Heart left ventricle (tissue), 16 donors: ENCODE data around the gene NRBF2. TPM values are rescaled to one million over a fixed set of nuclear protein-coding genes. Genes with fewer than 3 reads are reported as not detected.

Source experiments
- ATAC-seq, 4 donors: fragments of 200-7000 bp; cut with Tn5 transposase; one replicate each; pipeline ENCODE4 v1.9.1; 2020 to 2022; ENCODE audit warnings: moderate library complexity in 4 of 4, mild to moderate bottlenecking in 3 of 4, moderate number of reproducible peaks in 1 of 4
- DNase-seq, 5 donors: peaks; one replicate each; pipeline ENCODE4 v3.0.0-alpha.2; 2020
- H3K27ac ChIP-seq, 12 donors: fragments of 200-600 bp; sonication (generic) in 4 of 12; one replicate each; pipeline versions ENCODE4 v1.5.0 to v1.8.0; 2016 to 2022; ENCODE audit warnings: mild to moderate bottlenecking in 2 of 12
- H3K27me3 ChIP-seq, 9 donors: fragments of 200-600 bp; sonication (generic) in 2 of 9; one replicate each; pipeline versions ENCODE4 v1.5.1 to v1.8.0; 2016 to 2022; ENCODE audit warnings: mild to moderate bottlenecking in 3 of 9
- H3K36me3 ChIP-seq, 9 donors: fragments of 200-600 bp; sonication (generic) in 2 of 9; one replicate each; pipeline versions ENCODE4 v1.5.0 to v1.8.0; 2018 to 2022; ENCODE audit warnings: mild to moderate bottlenecking in 2 of 9
- H3K4me1 ChIP-seq, 12 donors: fragments of 200-600 bp; sonication (generic) in 4 of 12; one replicate each; pipeline versions ENCODE4 v1.5.0 to v1.8.0; 2016 to 2022; ENCODE audit warnings: mild to moderate bottlenecking in 3 of 12
- H3K4me3 ChIP-seq, 12 donors: fragments of 200-600 bp; sonication (generic) in 4 of 12; one replicate each; pipeline versions ENCODE4 v1.5.0 to v1.8.0; 2017 to 2022; ENCODE audit warnings: mild to moderate bottlenecking in 9 of 12, moderate library complexity in 4 of 12
- H3K9me3 ChIP-seq, 12 donors: fragments of 200-600 bp; sonication (generic) in 4 of 12; one replicate each; pipeline versions ENCODE4 v1.5.0 to v1.8.0; 2016 to 2022; ENCODE audit warnings: mild to moderate bottlenecking in 1 of 12
- POLR2A ChIP-seq, 2 donors: fragments of 450-650 bp; IDR thresholded peaks; one replicate each; pipeline ENCODE4 v1.6.1; 2017; ENCODE audit warnings: antibody characterized with exemption in 2 of 2, mild to moderate bottlenecking in 2 of 2, moderate library complexity in 2 of 2
- whole genome bisulfite sequencing, 4 donors: extraction: QIAGEN DNeasy Blood & Tissue Kit in 2 of 4; methylation state at CpG; one replicate each; pipeline versions ENCODE4 v1.1.5 to v1.1.7; 2013 to 2018; 5-methylcytosine and 5-hydroxymethylcytosine counted together
- intact Hi-C, 10 donors: fragments of 100-400 bp; cut with DNase I; formaldehyde crosslinking; loops; one replicate each; pipeline versions ENCODE4 v1.11.1 to v1.14.2; 2022
- polyA plus RNA-seq, 2 donors: library from polyadenylated mRNA; stranded (reverse); fragments of 200-250 nt; gene quantifications; one replicate each; pipeline ENCODE4 v1.2.3, GENCODE V29; 2013
- total RNA-seq, 9 donors: library from RNA; depleted of rRNA in 2 of 9; stranded (reverse); fragments of >200 nt in 2 of 9; fragmentation: NEBNext Ultra II Directional in 3 of 9; extraction: Animal tissue kit (Norgen Biotek cat#: 25700) in 3 of 9; gene quantifications; one replicate each; pipeline versions ENCODE4 v1.1.0 to v1.2.4, GENCODE V29; 2016 to 2023
- TF ChIP-seq, protein P1 (sequence below), 12 donors: fragments of 200-600 bp; sonication (generic) in 4 of 12; IDR thresholded peaks; one replicate each; pipeline versions ENCODE4 v1.5.0 to v1.8.0; 2018 to 2022; ENCODE audit warnings: antibody characterized with exemption in 12 of 12, mild to moderate bottlenecking in 5 of 12
- donor health status: ischemic (EF 13 %, LVEDD 7.1; RV severe dilation, severe dysfunction).
- donor health status: healthy with polysubstance abuse.
- donor health status: DM: no; HTN: yes; CAD: no.
- donor health status: DM: no; HTN: no; CAD: no.
- donor health status: ischemic (EF 25% LVEDD 6.9; RV normal size, moderate dysfunction).
- donor health status: ischemic (EF 25% LVEDD 5.7; RV mildly dilated, moderate dysfunction).
- donor health status: healthy.
- donor health status: DM: yes; HTN: yes; CAD: no.
- donor health status: ischemic (EF 35%, LVEDD 5.7; RV mildly dilated, moderate dysfunction).
- donor health status: nonischemic (EF 11% LVEDD 7.7; RV severe dilation, severe dysfunction).
- donor health status: DM: yes; HTN: yes; CAD: no.
- donor health status: PGD.
- donor health status: ischemic (EF 29% LVEDD 5.4; RV normal size, mild dysfunction).
- donor health status: nonischemic (EF 23%, LVEDD 6.1; RV moderate dilation, normal function).

The NRBF2 gene
- total and polyA plus RNA-seq, 11 donors, result 2.7 to 18.3 (median 10.7) TPM

- no peak for TF ChIP-seq POLR2A (IDR thresholded peaks at IDR 0.05)
- TF ChIP-seq, protein P1, sequence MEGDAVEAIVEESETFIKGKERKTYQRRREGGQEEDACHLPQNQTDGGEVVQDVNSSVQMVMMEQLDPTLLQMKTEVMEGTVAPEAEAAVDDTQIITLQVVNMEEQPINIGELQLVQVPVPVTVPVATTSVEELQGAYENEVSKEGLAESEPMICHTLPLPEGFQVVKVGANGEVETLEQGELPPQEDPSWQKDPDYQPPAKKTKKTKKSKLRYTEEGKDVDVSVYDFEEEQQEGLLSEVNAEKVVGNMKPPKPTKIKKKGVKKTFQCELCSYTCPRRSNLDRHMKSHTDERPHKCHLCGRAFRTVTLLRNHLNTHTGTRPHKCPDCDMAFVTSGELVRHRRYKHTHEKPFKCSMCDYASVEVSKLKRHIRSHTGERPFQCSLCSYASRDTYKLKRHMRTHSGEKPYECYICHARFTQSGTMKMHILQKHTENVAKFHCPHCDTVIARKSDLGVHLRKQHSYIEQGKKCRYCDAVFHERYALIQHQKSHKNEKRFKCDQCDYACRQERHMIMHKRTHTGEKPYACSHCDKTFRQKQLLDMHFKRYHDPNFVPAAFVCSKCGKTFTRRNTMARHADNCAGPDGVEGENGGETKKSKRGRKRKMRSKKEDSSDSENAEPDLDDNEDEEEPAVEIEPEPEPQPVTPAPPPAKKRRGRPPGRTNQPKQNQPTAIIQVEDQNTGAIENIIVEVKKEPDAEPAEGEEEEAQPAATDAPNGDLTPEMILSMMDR (IDR thresholded peaks at IDR 0.05), result peak; percentile 71 to 88 (median 81)
- intact Hi-C loops, result loop anchor here (1.0 to 10.0 kb wide), 17 partner anchors 53 to 721 kb away; partner anchors contain the start of gene EGR2 (in 6 of the 10)
These were observed 24.9 kb downstream of the NRBF2 start for GRCh38 chr10:63157845-63158624.

DNA sequence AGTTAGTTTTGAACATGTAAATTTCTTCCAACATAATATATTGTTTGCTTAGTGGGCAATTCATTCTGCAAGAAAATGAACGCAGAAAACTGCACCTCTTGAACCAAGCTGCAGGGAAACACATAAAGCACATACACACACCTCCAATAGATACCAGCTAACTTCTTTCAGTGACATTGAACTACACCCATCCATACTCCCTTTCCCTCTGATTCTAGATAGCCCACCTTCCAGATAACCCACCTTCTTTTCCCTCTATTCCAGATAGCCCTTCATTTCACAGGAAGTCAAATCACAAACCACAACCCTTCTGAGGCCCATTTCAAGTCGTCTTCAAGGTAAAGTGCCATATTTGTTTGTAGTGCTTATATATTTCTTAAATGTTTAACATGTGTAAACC, 28.5 kb downstream of the NRBF2 start:
- peaks cover 0 to 20% (median 10%) of the 10 kb centered on the region in 9 donors for H3K36me3 ChIP-seq
- no peak overlapping the region for H3K27ac ChIP-seq
- DNase-seq (no peak), ATAC-seq (no peak)
- WGBS, 4 donors, result 59 to 67% (median 62%) methylated on average over 2 of the region's 2 CpGs
- no peaks in the 10 kb centered on the region for H3K9me3 ChIP-seq
- intact Hi-C loops, result loop anchor here in 2 of 10 donors (10.0 kb wide), 3 partner anchors 473 to 663 kb away; no protein-coding TSS in a partner anchor
- H3K4me3 ChIP-seq, result no peak overlapping the region
- H3K4me1 ChIP-seq, result peaks cover 0 to 26% (median 10%) of the 10 kb centered on the region in 12 donors
- no peaks in the 10 kb centered on the region for H3K27me3 ChIP-seq
- TF ChIP-seq, protein P1 (IDR thresholded peaks at IDR 0.05), result no peak
- no peak for TF ChIP-seq POLR2A (IDR thresholded peaks at IDR 0.05)

More at GRCh38 chr10:63157845-63158624, 24.9 kb downstream of the NRBF2 start:
- H3K27ac ChIP-seq, result no peak overlapping the region
- no peaks in the 10 kb centered on the region for H3K27me3 ChIP-seq
- H3K4me1 ChIP-seq, result peaks cover 0 to 19% (median 8%) of the 10 kb centered on the region in 12 donors
- WGBS, 4 donors, result 60 to 66% (median 63%) methylated on average over 3 of the region's 3 CpGs
- DNase-seq (peak in 2 of 5 donors; percentile 34 to 45), ATAC-seq (peak; percentile 52 to 76 (median 72))
- peaks cover 0 to 29% (median 23%) of the 10 kb centered on the region in 9 donors for H3K36me3 ChIP-seq
- no peak overlapping the region for H3K4me3 ChIP-seq
- H3K9me3 ChIP-seq, result no peaks in the 10 kb centered on the region

- Histone ChIP-seq H3K4me3 (no peak overlapping the region), H3K36me3 (peaks cover 0 to 44% (median 24%) of the 10 kb centered on the region in 9 donors), H3K27me3 (no peaks in the 10 kb centered on the region), H3K27ac (peak overlapping the region in 4 of 12 donors; percentile 3 to 26 (median 19)), H3K4me1 (peaks cover 0 to 19% (median 7%) of the 10 kb centered on the region in 12 donors), H3K9me3 (no peaks in the 10 kb centered on the region)
- peak; percentile 35 to 70 (median 48) for ATAC-seq
- intact Hi-C loops, result loop anchor here in 2 of 10 donors (10.0 kb wide), 3 partner anchors 471 to 661 kb away; no protein-coding TSS in a partner anchor
- no peak for DNase-seq
- TF ChIP-seq, protein P1 (IDR thresholded peaks at IDR 0.05), result no peak
- no peak for TF ChIP-seq POLR2A (IDR thresholded peaks at IDR 0.05)
- WGBS, 4 donors, result 56 to 67% (median 60%) methylated on average over 2 of the region's 2 CpGs
These were observed 31.1 kb downstream of the NRBF2 start for GRCh38 chr10:63164166-63164623.

- peaks cover 0 to 22% (median 9%) of the 10 kb centered on the region in 12 donors for H3K4me1 ChIP-seq
- no peak overlapping the region for H3K27ac ChIP-seq
- H3K9me3 ChIP-seq, result no peaks in the 10 kb centered on the region
- H3K4me3 ChIP-seq, result no peak overlapping the region
- ATAC-seq (no peak), DNase-seq (no peak)
- H3K27me3 ChIP-seq, result no peaks in the 10 kb centered on the region
- intact Hi-C loops, result loop anchor here (5.0 to 10.0 kb wide), 9 partner anchors 462 to 660 kb away; no protein-coding TSS in a partner anchor
- no peak for TF ChIP-seq POLR2A (IDR thresholded peaks at IDR 0.05)
- TF ChIP-seq, protein P1 (IDR thresholded peaks at IDR 0.05), result no peak
- H3K36me3 ChIP-seq, result peaks cover 0 to 55% (median 35%) of the 10 kb centered on the region in 9 donors
- 94 to 97% (median 96%) methylated on average over 7 of the region's 7 CpGs for WGBS, 4 donors
These were observed 32.1 kb downstream of the NRBF2 start for GRCh38 chr10:63165249-63165648.
